GM21576 (cell line): ENCODE results near the gene AMH.
"Not testable (repeated sequence)": the region's sequence is repeated elsewhere in the genome, so short reads cannot be mapped to it uniquely, and the experiment has no call there.

Experiments
- ATAC-seq: cut with Tn5 transposase; IDR thresholded peaks from one replicate; pipeline ENCODE4 v1.9.1; 2021; ENCODE audit warnings: mild to moderate bottlenecking, moderate library complexity; ENCODE audit not compliant: unreplicated experiment

AMH gene

GRCh38 chr19:2249010-2249866 is at the start of gene AMH:
AMH (plus strand) TSS chr19:2249323; CDS start chr19:2249333, 10 bp downstream.
- no peak for ATAC-seq

- no peak for ATAC-seq
Observed at GRCh38 chr19:2199861-2200623, 49.1 kb upstream of the AMH start.

GRCh38 chr19:2200624-2201294 is 48.4 kb upstream of the AMH start:
- not testable (repeated sequence) for ATAC-seq

- ATAC-seq, result no peak
Observed at GRCh38 chr19:2201473-2202148, 47.5 kb upstream of the AMH start.

- no peak for ATAC-seq
Observed at GRCh38 chr19:2202366-2202765, 46.8 kb upstream of the AMH start.

- no peak for ATAC-seq
Observed at GRCh38 chr19:2207008-2207407, 42.1 kb upstream of the AMH start.

- no peak for ATAC-seq
Observed at GRCh38 chr19:2207991-2208860, 40.9 kb upstream of the AMH start.

GRCh38 chr19:2208975-2209374 is 40.1 kb upstream of the AMH start:
- no peak for ATAC-seq

GRCh38 chr19:2209408-2209807 is 39.7 kb upstream of the AMH start:
- ATAC-seq, result no peak

- ATAC-seq, result no peak
Observed at GRCh38 chr19:2210206-2210605, 38.9 kb upstream of the AMH start.

GRCh38 chr19:2210987-2211740 is 38.0 kb upstream of the AMH start:
- ATAC-seq, result no peak

GRCh38 chr19:2212861-2213711 is 36.0 kb upstream of the AMH start:
- ATAC-seq, result no peak

GRCh38 chr19:2213799-2214198 is 35.3 kb upstream of the AMH start:
- no peak for ATAC-seq

GRCh38 chr19:2214251-2214650 is 34.9 kb upstream of the AMH start:
- ATAC-seq, result no peak

GRCh38 chr19:2215281-2215751 is 33.8 kb upstream of the AMH start:
- no peak for ATAC-seq

GRCh38 chr19:2216361-2217225 is 32.5 kb upstream of the AMH start:
- no peak for ATAC-seq

- ATAC-seq, result no peak
Observed at GRCh38 chr19:2217591-2217990, 31.5 kb upstream of the AMH start.
